ENCODE measurements around the gene PHYH. TPM values are rescaled to one million over a fixed set of nuclear protein-coding genes. Genes with fewer than 3 reads are reported as not detected.

PHYH gene
- total RNA-seq = 10 to 100 TPM; 14.9 to 15.4 TPM

GRCh38 chr10:13299437-13300287 lies at the start of gene PHYH:
Gene PHYH (minus strand): TSS chr10:13300064. CDS start chr10:13300042, 22 bp downstream.
- Mint-ChIP-seq H3K27me3 (no peaks in the 10 kb centered on the region), H3K9me3 (no peaks in the 10 kb centered on the region), H3K27ac (peak within 1 kb of the TSS; percentile 85), H3K4me1 (ENCODE audit: low read depth) (peaks cover 16% of the 10 kb centered on the region), H3K4me3 (peak within 1 kb of the TSS; percentile 78), H3K36me3 (peaks cover 3% of the 10 kb centered on the region)
- peak; percentile 85 for DNase-seq
- CTCF ChIA-PET = no interaction called here
- POLR2A ChIA-PET = interaction anchor here (1.5 to 1.7 kb wide), 2 partner anchors 49 to 138 kb away, joined by 5 to 7 read pairs; partner anchors contain the start of gene MCM10
- intact Hi-C loops (cut with micrococcal nuclease) = loop anchor here (5.0 kb wide), 1 partner anchor 192 kb away; no protein-coding TSS in a partner anchor

GRCh38 chr10:13348216-13349017 lies 48.6 kb upstream of the PHYH start, which contains the start of gene SEPHS1:
Gene SEPHS1 (minus strand): TSS chr10:13348293. CDS start chr10:13344950, 3,343 bp downstream.
- intact Hi-C loops (cut with micrococcal nuclease) = loop anchor here (1.0 to 5.0 kb wide), 5 partner anchors 46 to 1001 kb away; partner anchors contain the start of genes CAMK1D, MCM10, OPTN and PRPF18
- ChIA-PET CTCF (interaction anchor here (2.4 kb wide), 1 partner anchor 46 kb away, joined by 14 read pairs; no protein-coding TSS in a partner anchor), POLR2A (interaction anchor here (0.6 to 2.8 kb wide), 4 partner anchors 12 to 49 kb away, joined by 3 to 13 read pairs (median 4); partner anchors contain the start of gene PHYH)
- Mint-ChIP-seq H3K27ac (peak within 1 kb of the TSS; percentile 93), H3K36me3 (peaks cover 11% of the 10 kb centered on the region), H3K4me1 (ENCODE audit: low read depth) (peaks cover 51% of the 10 kb centered on the region), H3K27me3 (no peaks in the 10 kb centered on the region), H3K4me3 (peak within 1 kb of the TSS; percentile 94), H3K9me3 (no peaks in the 10 kb centered on the region)
- peak; percentile 91 for DNase-seq

GRCh38 chr10:13347500-13348156 lies 47.8 kb upstream of the PHYH start:
- Mint-ChIP-seq H3K27ac (no peak overlapping the region), H3K9me3 (no peaks in the 10 kb centered on the region), H3K36me3 (peaks cover 11% of the 10 kb centered on the region), H3K27me3 (no peaks in the 10 kb centered on the region), H3K4me1 (ENCODE audit: low read depth) (peaks cover 53% of the 10 kb centered on the region), H3K4me3 (peak overlapping the region; percentile 23)
- CTCF ChIA-PET = no interaction called here
- POLR2A ChIA-PET = no interaction called here
- peak; percentile 83 for DNase-seq
- intact Hi-C loops (cut with micrococcal nuclease) = loop anchor here (1.0 to 5.0 kb wide), 5 partner anchors 45 to 1000 kb away; partner anchors contain the start of genes CAMK1D, MCM10, OPTN and PRPF18

- Mint-ChIP-seq H3K9me3 (no peaks in the 10 kb centered on the region), H3K27ac (peak overlapping the region; percentile 83), H3K27me3 (no peaks in the 10 kb centered on the region), H3K4me3 (peak overlapping the region; percentile 78), H3K4me1 (ENCODE audit: low read depth) (peaks cover 50% of the 10 kb centered on the region), H3K36me3 (peaks cover 11% of the 10 kb centered on the region)
- ChIA-PET POLR2A (no interaction called here), CTCF (no interaction called here)
- DNase-seq = no peak
- intact Hi-C loops (cut with micrococcal nuclease) = loop anchor here (5.0 kb wide), 2 partner anchors 245 to 1000 kb away; partner anchors contain the start of genes CAMK1D and OPTN
These were observed 47.2 kb upstream of the PHYH start for GRCh38 chr10:13347043-13347499.

GRCh38 chr10:13346283-13347042 lies 46.6 kb upstream of the PHYH start:
- POLR2A ChIA-PET = no interaction called here
- intact Hi-C loops (cut with micrococcal nuclease) = loop anchor here (5.0 kb wide), 2 partner anchors 244 to 999 kb away; partner anchors contain the start of genes CAMK1D and OPTN
- Mint-ChIP-seq H3K4me1 (ENCODE audit: low read depth) (peaks cover 44% of the 10 kb centered on the region), H3K27me3 (no peaks in the 10 kb centered on the region), H3K4me3 (peak overlapping the region; percentile 78), H3K27ac (peak overlapping the region; percentile 83), H3K9me3 (no peaks in the 10 kb centered on the region), H3K36me3 (peaks cover 11% of the 10 kb centered on the region)
- CTCF ChIA-PET = no interaction called here
- DNase-seq = no peak

GRCh38 chr10:13340626-13341376 lies 40.9 kb upstream of the PHYH start:
- peak; percentile 26 for DNase-seq
- intact Hi-C loops (cut with micrococcal nuclease) = no loop called here
- Mint-ChIP-seq H3K36me3 (peaks cover 33% of the 10 kb centered on the region), H3K27me3 (no peaks in the 10 kb centered on the region), H3K4me3 (no peak overlapping the region), H3K9me3 (no peaks in the 10 kb centered on the region), H3K4me1 (ENCODE audit: low read depth) (peaks cover 40% of the 10 kb centered on the region), H3K27ac (no peak overlapping the region)
- ChIA-PET POLR2A (no interaction called here), CTCF (interaction anchor here (0.6 kb wide), 1 partner anchor 17 kb away, joined by 3 read pairs; no protein-coding TSS in a partner anchor)

GRCh38 chr10:13340068-13340467 lies 40.2 kb upstream of the PHYH start:
- H3K27me3 Mint-ChIP-seq = no peaks in the 10 kb centered on the region
- intact Hi-C loops (cut with micrococcal nuclease) = no loop called here
- H3K27ac Mint-ChIP-seq = peak overlapping the region; percentile 7
- peaks cover 33% of the 10 kb centered on the region for H3K36me3 Mint-ChIP-seq
- ChIA-PET POLR2A (no interaction called here), CTCF (no interaction called here)
- H3K4me3 Mint-ChIP-seq = peak overlapping the region; percentile 24
- H3K4me1 Mint-ChIP-seq (ENCODE audit: low read depth) = peaks cover 34% of the 10 kb centered on the region
- no peaks in the 10 kb centered on the region for H3K9me3 Mint-ChIP-seq
- no peak for DNase-seq

GRCh38 chr10:13338390-13339110 lies 38.7 kb upstream of the PHYH start:
- intact Hi-C loops (cut with micrococcal nuclease) = no loop called here
- Mint-ChIP-seq H3K4me1 (ENCODE audit: low read depth) (peaks cover 26% of the 10 kb centered on the region), H3K27ac (no peak overlapping the region), H3K4me3 (no peak overlapping the region), H3K27me3 (no peaks in the 10 kb centered on the region), H3K36me3 (peaks cover 31% of the 10 kb centered on the region), H3K9me3 (no peaks in the 10 kb centered on the region)
- POLR2A ChIA-PET = no interaction called here
- CTCF ChIA-PET = no interaction called here
- DNase-seq = no peak

- no peak overlapping the region for H3K27ac Mint-ChIP-seq
- POLR2A ChIA-PET = no interaction called here
These were observed 37.9 kb upstream of the PHYH start for GRCh38 chr10:13337827-13338196.

GRCh38 chr10:13337128-13337826 lies 37.4 kb upstream of the PHYH start:
- Mint-ChIP-seq H3K4me3 (no peak overlapping the region), H3K27ac (no peak overlapping the region), H3K9me3 (no peaks in the 10 kb centered on the region), H3K36me3 (peaks cover 34% of the 10 kb centered on the region), H3K27me3 (no peaks in the 10 kb centered on the region), H3K4me1 (ENCODE audit: low read depth) (peaks cover 23% of the 10 kb centered on the region)
- intact Hi-C loops (cut with micrococcal nuclease) = no loop called here
- CTCF ChIA-PET = interaction anchor here (0.5 kb wide), 1 partner anchor 30 kb away, joined by 3 read pairs; no protein-coding TSS in a partner anchor
- POLR2A ChIA-PET = no interaction called here
- no peak for DNase-seq

More at GRCh38 chr10:13337827-13338196, 37.9 kb upstream of the PHYH start:
- Mint-ChIP-seq H3K9me3 (no peaks in the 10 kb centered on the region), H3K4me3 (no peak overlapping the region), H3K4me1 (ENCODE audit: low read depth) (peaks cover 23% of the 10 kb centered on the region), H3K36me3 (peaks cover 33% of the 10 kb centered on the region), H3K27me3 (no peaks in the 10 kb centered on the region)
- CTCF ChIA-PET = no interaction called here
- intact Hi-C loops (cut with micrococcal nuclease) = no loop called here
- no peak for DNase-seq

Data from activated CD4-positive, alpha-beta memory T cell treated with anti-CD3 and anti-CD28 coated beads for 36 hours (primary cell).